Fibroblast of the aortic adventitia (primary cell): ENCODE results near the gene SLC33A1. TPM values are rescaled to one million over a fixed set of nuclear protein-coding genes. Genes with fewer than 3 reads are reported as not detected.
"Not testable (repeated sequence)": the region's sequence is repeated elsewhere in the genome, so short reads cannot be mapped to it uniquely, and the experiment has no call there.

Experiments
- DNase-seq: peaks from one replicate; pipeline ENCODE4 v3.0.0-alpha.2; 2010; ENCODE audit warnings: low read depth
- H3K4me3 ChIP-seq: 2 replicates; pipeline ENCODE4 v1.5.1; 2011; ENCODE audit warnings: low read depth, mild to moderate bottlenecking, control low read depth, low read length, moderate library complexity
- total RNA-seq: library from RNA; depleted of rRNA; stranded (reverse); fragments of >200 nt; gene quantifications from 2 replicates; pipeline ENCODE4 v1.2.3, GENCODE V29; 2012; ENCODE audit warnings: low replicate concordance
- TF ChIP-seq, protein P1 (sequence below): IDR thresholded peaks from 2 replicates; pipeline ENCODE4 v1.5.1; 2011; ENCODE audit warnings: mild to moderate bottlenecking, low read length, control low read depth, inconsistent platforms; ENCODE audit not compliant: insufficient read depth

The SLC33A1 gene
- total RNA-seq, 1 donor = 49.8 TPM

DNA sequence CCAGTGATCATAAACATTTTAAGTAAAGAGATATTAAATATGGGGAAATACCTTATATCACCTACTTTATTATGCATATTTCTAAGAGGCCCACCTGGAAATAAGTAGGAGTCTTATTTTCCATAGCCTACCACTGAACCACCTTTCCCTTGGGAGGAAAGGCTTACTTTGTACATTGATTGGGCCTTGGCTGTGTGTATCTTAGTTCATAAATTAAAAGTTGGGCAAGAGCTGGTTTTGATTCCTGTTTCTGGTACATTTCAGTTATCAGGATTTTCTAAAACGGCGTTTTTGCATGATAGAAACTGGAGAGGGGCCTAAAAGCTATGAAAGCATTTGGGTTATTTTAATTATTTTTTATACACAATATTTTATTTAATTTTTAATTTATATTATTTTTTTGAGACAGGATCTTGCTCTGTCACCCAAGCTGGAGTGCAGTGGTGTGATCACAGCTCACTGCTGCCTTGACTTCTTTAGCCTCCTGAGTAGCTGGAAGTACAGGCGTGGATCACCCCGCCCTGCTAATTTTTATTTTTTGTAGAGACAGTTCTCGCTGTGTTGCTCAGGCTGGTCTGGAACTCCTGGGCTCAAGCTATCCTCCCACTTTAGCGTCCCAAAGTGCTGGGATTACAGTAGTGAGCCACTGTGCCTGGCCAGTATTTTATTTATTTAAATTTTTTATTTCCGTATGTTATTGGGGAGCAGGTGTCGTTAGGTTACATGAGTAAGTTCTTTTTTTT, 18.8 kb upstream of the SLC33A1 start:
- DNase-seq = no peak
- H3K4me3 ChIP-seq = peak overlapping the region; percentile 28
- TF ChIP-seq, protein P1, sequence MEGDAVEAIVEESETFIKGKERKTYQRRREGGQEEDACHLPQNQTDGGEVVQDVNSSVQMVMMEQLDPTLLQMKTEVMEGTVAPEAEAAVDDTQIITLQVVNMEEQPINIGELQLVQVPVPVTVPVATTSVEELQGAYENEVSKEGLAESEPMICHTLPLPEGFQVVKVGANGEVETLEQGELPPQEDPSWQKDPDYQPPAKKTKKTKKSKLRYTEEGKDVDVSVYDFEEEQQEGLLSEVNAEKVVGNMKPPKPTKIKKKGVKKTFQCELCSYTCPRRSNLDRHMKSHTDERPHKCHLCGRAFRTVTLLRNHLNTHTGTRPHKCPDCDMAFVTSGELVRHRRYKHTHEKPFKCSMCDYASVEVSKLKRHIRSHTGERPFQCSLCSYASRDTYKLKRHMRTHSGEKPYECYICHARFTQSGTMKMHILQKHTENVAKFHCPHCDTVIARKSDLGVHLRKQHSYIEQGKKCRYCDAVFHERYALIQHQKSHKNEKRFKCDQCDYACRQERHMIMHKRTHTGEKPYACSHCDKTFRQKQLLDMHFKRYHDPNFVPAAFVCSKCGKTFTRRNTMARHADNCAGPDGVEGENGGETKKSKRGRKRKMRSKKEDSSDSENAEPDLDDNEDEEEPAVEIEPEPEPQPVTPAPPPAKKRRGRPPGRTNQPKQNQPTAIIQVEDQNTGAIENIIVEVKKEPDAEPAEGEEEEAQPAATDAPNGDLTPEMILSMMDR = no peak

DNA sequence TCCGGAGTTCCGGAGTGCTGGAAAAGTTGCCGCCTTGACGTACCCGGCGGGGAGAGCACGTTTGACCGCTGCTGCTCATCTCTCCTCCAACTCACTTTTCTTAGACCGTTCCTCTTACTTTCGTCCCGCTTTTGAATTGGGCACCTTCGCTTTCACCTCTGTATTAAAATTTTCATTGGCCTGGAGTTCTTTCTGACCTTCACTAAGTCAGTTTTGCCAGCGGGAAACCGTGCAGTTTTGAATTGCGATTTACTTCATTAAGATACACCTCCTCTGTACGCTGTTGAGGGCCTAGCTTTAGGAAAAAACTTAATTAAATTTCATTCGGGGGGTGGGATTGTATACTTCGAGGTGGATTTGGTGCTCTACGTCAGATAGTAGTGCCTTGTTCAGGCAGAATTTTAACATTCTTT, 17.5 kb upstream of the SLC33A1 start:
- TF ChIP-seq, protein P1 = no peak
- DNase-seq = peak; percentile 33
- H3K4me3 ChIP-seq = peak overlapping the region; percentile 89

DNA sequence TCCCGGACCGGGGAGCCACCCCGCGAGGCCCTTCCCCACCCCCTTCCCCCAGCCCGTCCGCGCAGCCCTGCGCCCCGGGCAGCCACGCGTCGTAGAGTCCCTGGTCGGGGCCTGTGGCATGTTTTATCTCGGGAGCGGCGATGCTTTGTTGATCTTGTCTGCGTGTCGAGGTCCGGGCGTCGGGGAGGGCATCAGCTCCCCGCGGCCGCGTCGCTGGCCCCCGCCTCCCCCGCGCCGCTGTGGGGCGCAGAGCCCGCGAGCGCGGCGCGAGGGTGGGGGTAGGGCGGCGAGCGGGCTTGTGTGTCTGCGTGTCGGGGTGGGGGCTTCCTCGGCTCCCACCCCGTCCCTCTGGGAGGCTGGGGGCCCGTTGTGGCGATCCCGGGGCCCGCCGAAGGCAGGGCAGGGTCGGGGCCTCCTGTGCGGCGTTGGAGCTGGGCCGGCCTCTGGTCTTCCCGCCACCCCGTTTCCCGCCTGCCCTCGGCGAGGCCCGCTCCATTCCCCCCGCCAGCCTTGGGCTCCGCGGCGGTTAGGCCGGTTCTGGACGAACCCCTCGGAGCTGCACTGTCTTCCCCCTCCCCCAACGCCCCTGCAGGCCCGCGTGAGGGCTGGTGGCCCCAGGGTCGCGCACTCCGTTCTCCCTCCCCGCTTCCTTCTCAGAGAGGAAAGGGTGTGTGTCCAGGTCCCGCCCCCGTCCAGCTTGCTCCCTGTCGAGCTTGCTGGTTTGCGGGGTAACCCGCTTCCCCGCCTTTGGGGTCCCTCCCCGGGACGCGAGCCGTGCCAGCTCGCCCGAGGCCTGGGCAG, 16.9 kb upstream of the SLC33A1 start:
- DNase-seq = no peak
- H3K4me3 ChIP-seq = peak overlapping the region; percentile 89
- TF ChIP-seq, protein P1 = no peak

DNA sequence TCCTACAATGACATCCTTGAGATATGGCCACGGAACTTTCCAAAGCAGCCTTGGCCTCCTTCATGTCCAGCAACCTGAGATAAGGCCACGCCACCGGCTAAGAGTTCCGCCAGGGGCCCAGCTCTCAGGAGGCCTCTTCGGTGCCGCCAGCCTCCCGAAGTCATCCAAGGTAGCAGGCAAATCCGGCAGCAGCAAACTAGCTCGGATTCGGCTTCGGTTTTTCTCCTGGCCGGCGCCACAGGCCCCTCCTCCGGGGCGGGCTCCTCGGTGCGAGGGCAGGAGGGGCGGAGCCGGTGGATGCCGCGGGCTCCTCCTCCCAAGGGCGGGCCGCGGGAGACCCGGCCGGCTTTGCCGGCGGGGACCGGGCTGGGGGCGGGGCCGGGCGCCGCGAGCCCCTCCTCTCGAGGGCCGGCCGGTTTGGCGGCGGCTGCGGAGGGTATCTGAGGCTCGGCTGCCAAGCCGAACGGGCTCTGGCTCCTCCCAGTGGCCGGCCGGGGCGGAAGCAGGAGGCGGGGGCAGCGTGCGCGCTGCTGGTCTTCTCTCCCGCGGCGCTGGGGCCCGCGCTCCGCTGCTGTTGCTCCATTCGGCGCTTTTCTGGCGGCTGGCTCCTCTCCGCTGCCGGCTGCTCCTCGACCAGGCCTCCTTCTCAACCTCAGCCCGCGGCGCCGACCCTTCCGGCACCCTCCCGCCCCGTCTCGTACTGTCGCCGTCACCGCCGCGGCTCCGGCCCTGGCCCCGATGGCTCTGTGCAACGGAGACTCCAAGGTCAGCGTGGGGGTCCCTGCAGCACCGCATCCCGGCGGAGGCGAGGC, 16.1 kb upstream of the SLC33A1 start, which contains the start of gene GMPS:
TSS of gene GMPS (plus strand) at position 518 of the 812 bp plus-strand sequence. CDS start at position 739, 221 bp downstream.
- TF ChIP-seq, protein P1 = peak; percentile 22
- peak; percentile 87 for DNase-seq

DNA sequence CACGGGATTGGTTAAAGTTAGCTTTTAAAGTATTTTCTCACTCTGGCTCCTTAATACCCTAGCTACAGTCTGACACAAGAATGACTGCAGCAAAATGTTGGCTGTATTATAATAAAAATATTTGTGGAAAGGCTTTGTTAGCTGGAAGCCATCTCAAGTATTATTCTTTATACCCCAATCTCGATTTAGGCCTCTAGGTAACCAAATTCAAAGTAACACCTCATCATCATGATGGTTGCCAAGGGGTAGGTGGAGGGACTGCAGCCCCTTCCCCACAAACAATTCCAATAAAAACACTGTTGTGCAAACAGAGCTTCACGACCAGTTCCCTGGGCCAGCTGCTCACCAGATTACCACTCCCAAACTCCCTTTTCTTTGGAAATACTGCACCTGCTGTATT, 15.5 kb upstream of the SLC33A1 start:
- TF ChIP-seq, protein P1 = no peak
- H3K4me3 ChIP-seq = peak overlapping the region; percentile 67
- DNase-seq = no peak

More for the DNA sequence above, 16.1 kb upstream of the SLC33A1 start, which contains the start of gene GMPS:
- peak within 1 kb of the TSS; percentile 89 for H3K4me3 ChIP-seq

DNA sequence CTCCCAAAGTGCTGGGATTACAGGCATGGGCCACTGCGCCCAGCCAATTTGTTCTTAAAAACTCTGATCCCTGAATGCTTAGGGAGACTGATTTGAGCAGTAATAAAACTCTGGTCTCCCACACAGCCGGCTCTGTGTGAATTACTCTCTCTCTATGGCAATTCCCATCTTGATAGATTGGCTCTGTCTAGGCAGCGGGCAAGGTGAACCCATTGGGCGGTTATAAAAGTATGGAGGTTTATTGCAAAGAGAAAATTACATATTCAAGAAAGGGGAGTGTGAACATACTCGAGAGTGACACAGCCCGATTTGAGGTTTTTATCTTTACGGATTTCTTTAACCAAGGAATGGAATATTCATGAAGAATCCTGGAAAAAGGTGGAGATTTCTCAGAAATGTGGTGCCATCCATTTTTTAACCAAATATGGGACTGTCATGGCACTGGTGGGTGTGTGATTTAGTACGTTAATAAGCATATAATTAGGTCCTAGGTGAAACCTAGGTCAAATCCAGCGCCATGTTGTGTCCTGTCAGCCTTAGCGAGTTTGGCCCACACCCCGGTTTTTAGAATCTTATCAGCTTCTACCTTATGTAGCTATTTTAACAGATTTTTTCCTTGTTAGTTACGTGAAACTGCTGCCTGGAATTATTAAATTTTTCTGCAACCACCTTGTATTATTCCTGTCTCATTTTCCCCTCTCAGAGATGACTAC, 9.0 kb upstream of the SLC33A1 start:
- H3K4me3 ChIP-seq = no peak overlapping the region
- TF ChIP-seq, protein P1 = no peak
- no peak for DNase-seq

DNA sequence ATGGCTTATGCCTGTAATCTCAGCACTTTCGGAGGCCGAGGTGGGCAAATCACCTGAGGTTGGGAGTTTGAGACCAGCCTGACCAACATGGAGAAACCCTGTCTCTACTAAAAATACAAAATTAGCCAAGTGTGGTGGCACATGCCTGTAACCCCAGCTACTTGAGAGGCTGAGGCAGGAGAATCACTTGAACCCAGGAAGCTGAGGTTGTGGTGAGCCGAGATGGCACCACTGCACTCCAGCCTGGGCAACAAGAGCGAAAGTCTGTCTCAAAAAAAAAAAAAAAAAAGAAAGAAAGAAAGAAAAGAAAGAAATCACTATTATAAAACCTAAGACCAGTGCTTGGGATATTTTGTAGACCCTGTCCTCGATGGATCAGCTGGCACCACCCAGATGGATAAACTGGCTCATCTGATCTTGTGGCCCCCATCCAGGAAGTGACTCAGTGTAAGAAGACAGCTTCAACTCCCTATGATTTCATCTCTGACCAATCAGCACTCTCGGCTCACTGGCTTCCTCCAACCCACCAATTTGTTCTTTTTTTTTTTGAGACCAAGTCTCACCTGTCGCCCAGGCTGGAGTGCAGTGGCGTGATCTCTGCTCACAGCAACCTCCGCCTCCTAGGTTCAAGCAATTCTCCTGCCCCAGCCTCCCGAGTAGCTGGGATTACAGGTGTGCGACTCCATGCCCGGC, 8.2 kb upstream of the SLC33A1 start:
- DNase-seq = peak; percentile 60
- not testable (repeated sequence) for H3K4me3 ChIP-seq
